HepG2 (cell line): ENCODE data around the gene VIPR1. TPM values are rescaled to one million over a fixed set of nuclear protein-coding genes. Genes with fewer than 3 reads are reported as not detected.

Experiments
- ATAC-seq: fragments of 200-7000 bp; cut with Tn5 transposase; 3 replicates; pipeline ENCODE4 v1.9.1; 2020; ENCODE audit warnings: mild to moderate bottlenecking, moderate library complexity
- BruUV-seq: library from RNA; stranded (reverse); fragments of 400-500 nt; replicated peaks from 2 replicates; lab custom pipeline; 2021; lab: Mats Ljungman, UMichigan
- CTCF ChIA-PET: fragments of 300-600 bp; formaldehyde crosslinking; extraction: SDS; loops from one replicate; lab custom pipeline; 2021; ENCODE audit warnings: low total read pairs, inconsistent platforms, low intra/inter-chr PET ratio; lab: Yijun Ruan, JAX
- POLR2A ChIA-PET: fragments of 350-600 bp; sonication (Branson Sonifier 250); formaldehyde crosslinking; loops from one replicate; lab custom pipeline; 2020; ENCODE audit warnings: antibody characterized with exemption, inconsistent platforms; lab: Yijun Ruan, JAX
- DNase-seq: peaks from one replicate; pipeline ENCODE4 v3.0.0-alpha.2; 2015; ENCODE audit warnings: low spot score
- FAIRE-seq: peaks from 3 replicates; lab custom pipeline; 2011; peaks lifted over from hg19 to GRCh38; lab: Jason Lieb, UNC
- H2AFZ ChIP-seq: one replicate; pipeline ENCODE4 v1.6.1; 2011; ENCODE audit warnings: low read length, inconsistent platforms
- H3K27ac ChIP-seq: fragments of 300-600 bp; 3 replicates; pipeline ENCODE4 v1.8.0; 2011; ENCODE audit warnings: mixed run types, mild to moderate bottlenecking, mixed read lengths, low read length, inconsistent platforms; ENCODE audit not compliant: insufficient read depth; ENCODE audit errors: extremely low read length
- H3K27me3 ChIP-seq, 2 experiments: fragments of 200-600 bp in 1 of 2; 2 replicates in 1 of 2; 3 replicates in 1 of 2; pipeline versions ENCODE4 v1.6.0 to v1.8.0; 2011; ENCODE audit warnings: low read length in 2 of 2, mild to moderate bottlenecking in 2 of 2, moderate library complexity in 2 of 2, inconsistent platforms in 1 of 2; ENCODE audit not compliant: insufficient read depth in 2 of 2, control insufficient read depth in 1 of 2
- H3K36me3 ChIP-seq, 2 experiments: fragments of 200-600 bp in 1 of 2; replicated peaks in 1 of 2; 2 replicates in 1 of 2; 3 replicates in 1 of 2; pipeline versions ENCODE4 v1.5.1 to v1.8.0; 2011; ENCODE audit warnings: low read length in 2 of 2, inconsistent platforms in 1 of 2; ENCODE audit not compliant: insufficient read depth in 2 of 2, control insufficient read depth in 1 of 2
- H3K4me1 ChIP-seq: 2 replicates; pipeline ENCODE4 v1.5.1; 2012; ENCODE audit warnings: low read length, inconsistent platforms; ENCODE audit not compliant: insufficient read depth
- H3K4me2 ChIP-seq: 2 replicates; pipeline ENCODE4 v1.6.0; 2011; ENCODE audit warnings: low read depth, low read length, inconsistent platforms
- H3K4me3 ChIP-seq, 3 experiments: fragments of 200-600 bp in 1 of 3; sonication (generic), shearing (Covaris generic) in 1 of 3; replicated peaks in 1 of 3; 2 replicates each; pipeline ENCODE4 v1.5.1; 2011 to 2016; ENCODE audit warnings: low read length in 3 of 3, inconsistent platforms in 2 of 3, low read depth in 2 of 3, mild to moderate bottlenecking in 2 of 3, control low read depth in 1 of 3, mixed read lengths in 1 of 3; ENCODE audit not compliant: insufficient read depth in 1 of 3
- H3K79me2 ChIP-seq: one replicate; pipeline ENCODE4 v1.6.1; 2011; ENCODE audit warnings: low read length, inconsistent platforms; ENCODE audit not compliant: insufficient read depth
- H3K9ac ChIP-seq: 2 replicates; pipeline ENCODE4 v1.6.0; 2011; ENCODE audit warnings: mild to moderate bottlenecking, low read depth, low read length, inconsistent platforms; ENCODE audit not compliant: insufficient read depth
- H3K9me3 ChIP-seq: 2 replicates; pipeline ENCODE4 v1.5.1; 2012; ENCODE audit warnings: mild to moderate bottlenecking, low read length
- H4K20me1 ChIP-seq: 2 replicates; pipeline ENCODE4 v1.6.0; 2011; ENCODE audit warnings: inconsistent platforms, mild to moderate bottlenecking, low read length, moderate library complexity; ENCODE audit not compliant: insufficient read depth
- CCAR2 ChIP-seq: fragments of 200-400 bp; formaldehyde crosslinking; optimal IDR thresholded peaks from 2 replicates; pipeline ENCODE3; 2018; ENCODE audit warnings: low read depth, mild to moderate bottlenecking, low read length, moderate library complexity
- HIC2 ChIP-seq: sonication (generic); formaldehyde crosslinking; IDR thresholded peaks from 2 replicates; pipeline ENCODE4 v1.9.0; 2022; ENCODE audit warnings: low read depth, missing genetic modification reagents
- KLF11 ChIP-seq: IDR thresholded peaks from 2 replicates; pipeline ENCODE4 v1.6.1; 2016; ENCODE audit warnings: missing compliant biosample characterization
- KLF15 ChIP-seq: sonication (generic); formaldehyde crosslinking; IDR thresholded peaks from 2 replicates; pipeline ENCODE4 v1.8.1; 2023; ENCODE audit warnings: borderline replicate concordance, mild to moderate bottlenecking, inconsistent platforms, missing genetic modification reagents, mixed read lengths
- NFIC ChIP-seq: IDR thresholded peaks from 2 replicates; pipeline ENCODE4 v1.6.1; 2012; ENCODE audit warnings: mild to moderate bottlenecking, low read length, inconsistent platforms
- POLR2AphosphoS2 ChIP-seq: IDR thresholded peaks from 2 replicates; pipeline ENCODE4 v1.6.1; 2011; ENCODE audit warnings: low read depth, low read length, improper control_type of control experiment
- PRMT3 ChIP-seq: sonication (generic); formaldehyde crosslinking; IDR thresholded peaks from 2 replicates; pipeline ENCODE4 v1.8.1; 2022; ENCODE audit warnings: low read depth, mild to moderate bottlenecking, moderate library complexity, missing genetic modification reagents, borderline replicate concordance
- SOX13 ChIP-seq, 3 experiments: fragments of 450-650 bp in 1 of 3; sonication (generic) in 1 of 3; formaldehyde crosslinking in 1 of 3; IDR thresholded peaks in 2 of 3; conservative IDR thresholded peaks in 1 of 3; 2 replicates each; pipeline versions ENCODE4 v1.5.0 to v1.6.1; 2016 to 2020; ENCODE audit warnings: antibody characterized with exemption in 1 of 3, mild to moderate bottlenecking in 1 of 3, missing compliant biosample characterization in 1 of 3, missing genetic modification reagents in 1 of 3, moderate library complexity in 1 of 3
- TCF7 ChIP-seq: sonication (generic); IDR thresholded peaks from 2 replicates; pipeline ENCODE4 v1.6.1; 2016; ENCODE audit warnings: antibody characterized with exemption, low read depth
- ZNF180 ChIP-seq: sonication (generic); formaldehyde crosslinking; IDR thresholded peaks from 2 replicates; pipeline ENCODE4 v1.4.0; 2020; ENCODE audit warnings: low read depth, missing genetic modification reagents, borderline replicate concordance
- ZNF740 ChIP-seq: sonication (generic); formaldehyde crosslinking; IDR thresholded peaks from 2 replicates; pipeline ENCODE4 v1.4.0; 2020; ENCODE audit warnings: missing genetic modification reagents
- WGBS: methylation state at CpG from one replicate; pipeline ENCODE4 v1.1.6; 2017; ENCODE audit warnings: low lambda C conversion rate; 5-methylcytosine and 5-hydroxymethylcytosine counted together
- in situ Hi-C: cut with HindIII; loops from 2 replicates; pipeline ENCODE4 v1.10.0; 2017; ENCODE audit warnings: low pct_unique_long_range_greater_than_20kb; ENCODE audit not compliant: extremely low pct_ligation_motif_present
- intact Hi-C: fragments of 100-400 bp; cut with micrococcal nuclease; formaldehyde crosslinking; loops from one replicate; pipeline ENCODE4 v1.10.0; 2022; ENCODE audit not compliant: unreplicated experiment
- polyA plus RNA-seq, 8 experiments: library from polyadenylated mRNA; depleted of rRNA in 3 of 8; stranded (reverse) in 7 of 8; unstranded in 1 of 8; fragments of >200 nt; fragmentation: Illumina TruSeq in 4 of 8; extraction: Trizol in 4 of 8; gene quantifications; 2 replicates each; pipeline versions ENCODE4 v1.2.1 to v1.2.3, GENCODE V29; 2011 to 2016; ENCODE audit warnings: low read depth in 4 of 8, missing spikeins in 1 of 8, mixed read lengths in 1 of 8; ENCODE audit not compliant: insufficient read depth in 1 of 8
- total RNA-seq, 5 experiments: library from RNA; depleted of rRNA; stranded (reverse); fragments of >200 nt; fragmentation: Illumina TruSeq; extraction: Trizol; gene quantifications; 2 replicates each; pipeline ENCODE4 v1.2.3, GENCODE V29; 2016; ENCODE audit warnings: low read depth in 1 of 5
- TF ChIP-seq, protein P1 (sequence below): sonication (generic); formaldehyde crosslinking; IDR thresholded peaks from 2 replicates; pipeline ENCODE4 v1.5.1; 2020; ENCODE audit warnings: missing genetic modification reagents, mild to moderate bottlenecking, borderline replicate concordance
- TF ChIP-seq, protein P2 (sequence below): IDR thresholded peaks from 2 replicates; pipeline ENCODE4 v1.6.1; 2016; ENCODE audit warnings: mild to moderate bottlenecking

The VIPR1 gene
- total and polyA plus RNA-seq, 2 of the 13 experiments (the other 11 are each of a cell fraction or from before 2014, with no cell fraction given): 0.04 to 0.11 TPM

- ChIA-PET CTCF (no interaction called here), POLR2A (no interaction called here)
- no peak for ATAC-seq
- no TSS peak for BruUV-seq
- no peak overlapping the region for H3K9ac ChIP-seq
- H4K20me1 ChIP-seq: no peaks in the 10 kb centered on the region
- no peak for DNase-seq
- H3K4me2 ChIP-seq: no peak overlapping the region
- FAIRE-seq: no peak
- intact Hi-C loops (no loop called here), in situ Hi-C loops (no loop called here)
- peaks cover 0 to 6% of the 10 kb centered on the region in 2 experiments; a peak in 2 of 5 replicates for H3K27me3 ChIP-seq
- no peaks in the 10 kb centered on the region for H3K9me3 ChIP-seq
- no peak for TF ChIP-seq SOX13 (IDR thresholded peaks at IDR 0.05)
- TF ChIP-seq SOX13 (CRISPR knock-in tag; conservative IDR thresholded peaks at IDR 0.05 in 1 of 2, IDR thresholded peaks at IDR 0.05 in 1 of 2): no peak
- TF ChIP-seq, protein P1, sequence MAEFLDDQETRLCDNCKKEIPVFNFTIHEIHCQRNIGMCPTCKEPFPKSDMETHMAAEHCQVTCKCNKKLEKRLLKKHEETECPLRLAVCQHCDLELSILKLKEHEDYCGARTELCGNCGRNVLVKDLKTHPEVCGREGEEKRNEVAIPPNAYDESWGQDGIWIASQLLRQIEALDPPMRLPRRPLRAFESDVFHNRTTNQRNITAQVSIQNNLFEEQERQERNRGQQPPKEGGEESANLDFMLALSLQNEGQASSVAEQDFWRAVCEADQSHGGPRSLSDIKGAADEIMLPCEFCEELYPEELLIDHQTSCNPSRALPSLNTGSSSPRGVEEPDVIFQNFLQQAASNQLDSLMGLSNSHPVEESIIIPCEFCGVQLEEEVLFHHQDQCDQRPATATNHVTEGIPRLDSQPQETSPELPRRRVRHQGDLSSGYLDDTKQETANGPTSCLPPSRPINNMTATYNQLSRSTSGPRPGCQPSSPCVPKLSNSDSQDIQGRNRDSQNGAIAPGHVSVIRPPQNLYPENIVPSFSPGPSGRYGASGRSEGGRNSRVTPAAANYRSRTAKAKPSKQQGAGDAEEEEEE (CRISPR knock-in tag): no peak
- TF ChIP-seq CCAR2: no peak
- no peak for TF ChIP-seq PRMT3 (CRISPR knock-in tag)
- TF ChIP-seq NFIC: no peak
- TF ChIP-seq TCF7: no peak
- no peak for TF ChIP-seq HIC2 (CRISPR knock-in tag)
- TF ChIP-seq POLR2AphosphoS2: no peak
- no peak for TF ChIP-seq ZNF180 (CRISPR knock-in tag)
- no peak for TF ChIP-seq KLF11 (CRISPR knock-in tag)
- TF ChIP-seq, protein P2, sequence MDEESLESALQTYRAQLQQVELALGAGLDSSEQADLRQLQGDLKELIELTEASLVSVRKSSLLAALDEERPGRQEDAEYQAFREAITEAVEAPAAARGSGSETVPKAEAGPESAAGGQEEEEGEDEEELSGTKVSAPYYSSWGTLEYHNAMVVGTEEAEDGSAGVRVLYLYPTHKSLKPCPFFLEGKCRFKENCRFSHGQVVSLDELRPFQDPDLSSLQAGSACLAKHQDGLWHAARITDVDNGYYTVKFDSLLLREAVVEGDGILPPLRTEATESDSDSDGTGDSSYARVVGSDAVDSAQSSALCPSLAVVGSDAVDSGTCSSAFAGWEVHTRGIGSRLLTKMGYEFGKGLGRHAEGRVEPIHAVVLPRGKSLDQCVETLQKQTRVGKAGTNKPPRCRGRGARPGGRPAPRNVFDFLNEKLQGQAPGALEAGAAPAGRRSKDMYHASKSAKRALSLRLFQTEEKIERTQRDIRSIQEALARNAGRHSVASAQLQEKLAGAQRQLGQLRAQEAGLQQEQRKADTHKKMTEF: no peak
- TF ChIP-seq ZNF740 (CRISPR knock-in tag): no peak
- no peak for TF ChIP-seq KLF15
- H3K4me1 ChIP-seq: peaks cover 18% of the 10 kb centered on the region
- no peak overlapping the region for H3K27ac ChIP-seq
- no peaks in the 10 kb centered on the region for H3K79me2 ChIP-seq
- WGBS: 30% methylated on average over 1 of the region's 3 CpGs
- H2AFZ ChIP-seq: no peak overlapping the region
- H3K36me3 ChIP-seq: no peaks in the 10 kb centered on the region
- H3K4me3 ChIP-seq: no peak overlapping the region
These were observed 6.7 kb downstream of the VIPR1 start for GRCh38 chr3:42509111-42509510.
